HEK293 (cell line): ENCODE data around the gene CARD14.

ENCODE experiments used
- KLF7 ChIP-seq: fragments of 450-650 bp; formaldehyde crosslinking; IDR thresholded peaks from 2 replicates; pipeline ENCODE4 v1.5.1; 2016; ENCODE audit warnings: missing biosample characterization, missing genetic modification characterization, borderline replicate concordance
- KLF9 ChIP-seq: fragments of 450-650 bp; formaldehyde crosslinking; IDR thresholded peaks from 2 replicates; pipeline ENCODE4 v1.5.1; 2016; ENCODE audit warnings: missing biosample characterization, missing genetic modification characterization, low read depth
- PRDM1 ChIP-seq: fragments of 450-650 bp; formaldehyde crosslinking; IDR thresholded peaks from 2 replicates; pipeline ENCODE4; 2016; ENCODE audit warnings: missing biosample characterization, missing genetic modification characterization
- ZBTB7A ChIP-seq: fragments of 450-650 bp; formaldehyde crosslinking; IDR thresholded peaks from 2 replicates; pipeline ENCODE4 v1.5.1; 2016; ENCODE audit warnings: low read depth, missing biosample characterization, missing genetic modification characterization
- ZFP37 ChIP-seq: fragments of 450-650 bp; formaldehyde crosslinking; IDR thresholded peaks from 2 replicates; pipeline ENCODE4 v1.5.1; 2016; ENCODE audit warnings: missing biosample characterization, missing genetic modification characterization
- ZFP69B ChIP-seq: fragments of 450-650 bp; formaldehyde crosslinking; IDR thresholded peaks from 2 replicates; pipeline ENCODE4 v1.5.1; 2016; ENCODE audit warnings: missing biosample characterization, missing genetic modification characterization
- ZNF221 ChIP-seq: fragments of 450-650 bp; formaldehyde crosslinking; IDR thresholded peaks from 2 replicates; pipeline ENCODE4 v1.5.1; 2017; ENCODE audit warnings: missing biosample characterization, missing genetic modification characterization, borderline replicate concordance
- ZNF341 ChIP-seq: fragments of 450-650 bp; formaldehyde crosslinking; IDR thresholded peaks from 2 replicates; pipeline ENCODE4; 2016; ENCODE audit warnings: low read depth, missing biosample characterization, missing genetic modification characterization
- ZNF473 ChIP-seq: fragments of 450-650 bp; formaldehyde crosslinking; IDR thresholded peaks from 2 replicates; pipeline ENCODE4 v1.5.1; 2017; ENCODE audit warnings: missing biosample characterization, missing genetic modification characterization
- ZNF585B ChIP-seq: fragments of 450-650 bp; formaldehyde crosslinking; IDR thresholded peaks from 2 replicates; pipeline ENCODE4 v1.5.1; 2016; ENCODE audit warnings: missing biosample characterization, missing genetic modification characterization
- ZNF707 ChIP-seq: fragments of 450-650 bp; formaldehyde crosslinking; IDR thresholded peaks from 2 replicates; pipeline ENCODE4 v1.5.1; 2016; ENCODE audit warnings: missing biosample characterization, missing genetic modification characterization
- ZNF830 ChIP-seq: fragments of 450-650 bp; IDR thresholded peaks from 2 replicates; pipeline ENCODE4 v1.5.0; 2018; ENCODE audit warnings: missing biosample characterization, missing genetic modification characterization, low read depth, mild to moderate bottlenecking, moderate library complexity
- ZSCAN30 ChIP-seq: fragments of 450-650 bp; IDR thresholded peaks from 2 replicates; pipeline ENCODE4 v1.5.1; 2018; ENCODE audit warnings: missing biosample characterization, mild to moderate bottlenecking, missing genetic modification characterization, moderate library complexity
- TF ChIP-seq, protein P1 (sequence below): fragments of 450-650 bp; formaldehyde crosslinking; IDR thresholded peaks from 2 replicates; pipeline ENCODE4 v1.5.1; 2016; ENCODE audit warnings: missing biosample characterization, missing genetic modification characterization, low read depth
- TF ChIP-seq, protein P2 (sequence below): fragments of 450-650 bp; formaldehyde crosslinking; IDR thresholded peaks from 2 replicates; pipeline ENCODE4 v1.5.1; 2016; ENCODE audit warnings: missing biosample characterization, missing genetic modification characterization
- TF ChIP-seq, protein P3 (sequence below): sonication (generic); formaldehyde crosslinking; IDR thresholded peaks from 2 replicates; pipeline ENCODE4 v1.8.1; 2022; ENCODE audit warnings: mild to moderate bottlenecking, moderate library complexity, missing genetic modification reagents
- TF ChIP-seq, protein P4 (sequence below): fragments of 450-650 bp; formaldehyde crosslinking; IDR thresholded peaks from 2 replicates; pipeline ENCODE4 v1.5.1; 2016; ENCODE audit warnings: missing biosample characterization, missing genetic modification characterization
- TF ChIP-seq, protein P5 (sequence below): fragments of 450-650 bp; formaldehyde crosslinking; IDR thresholded peaks from 2 replicates; pipeline ENCODE4 v1.5.1; 2016; ENCODE audit warnings: missing biosample characterization, missing genetic modification characterization, borderline replicate concordance
- TF ChIP-seq, protein P6 (sequence below): fragments of 450-650 bp; formaldehyde crosslinking; conservative IDR thresholded peaks from 2 replicates; pipeline ENCODE4 v1.5.1; 2016; ENCODE audit warnings: low read depth, missing biosample characterization, missing genetic modification characterization

Gene CARD14

DNA sequence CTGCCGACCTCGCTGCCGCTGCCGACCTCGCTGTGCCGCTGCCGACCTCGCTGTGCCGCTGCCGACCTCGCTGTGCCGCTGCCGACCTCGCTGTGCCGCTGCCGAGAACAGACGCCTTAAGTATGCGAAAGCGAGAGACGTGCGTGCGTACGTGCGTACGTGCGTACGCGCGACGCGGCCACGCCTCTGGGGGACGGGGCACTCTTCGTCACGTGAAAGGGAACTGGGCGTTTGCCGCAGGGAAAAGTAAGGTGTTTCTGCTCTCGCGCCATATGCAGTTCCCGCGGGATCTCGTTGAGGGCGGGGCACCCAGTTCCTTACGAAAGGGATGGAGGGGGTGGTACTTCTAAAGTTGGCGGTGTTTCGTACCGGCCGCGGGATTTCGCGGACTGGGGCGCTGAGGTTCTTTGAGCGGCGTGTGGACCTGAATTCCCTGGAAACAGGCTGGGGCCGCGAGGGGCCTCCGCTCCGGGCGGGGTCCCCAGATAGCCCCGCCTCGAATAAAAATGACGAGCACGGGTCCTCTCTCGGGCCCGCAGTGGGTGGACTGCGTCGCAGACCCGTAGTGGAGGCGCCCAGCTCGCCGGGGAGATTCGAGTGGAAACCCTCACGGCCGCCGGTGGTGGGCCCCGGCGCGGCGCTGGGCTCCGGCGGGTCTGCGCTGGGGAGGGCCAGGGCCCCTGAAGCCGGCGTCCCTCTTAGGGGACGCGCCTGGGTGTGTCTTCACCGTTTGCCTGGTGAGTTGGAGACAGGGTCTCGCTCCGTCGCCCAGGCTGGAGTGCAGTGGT is 22.6 kb upstream of the CARD14 start, which contains the start of gene EIF4A3 (continued):
- TF ChIP-seq, protein P1, sequence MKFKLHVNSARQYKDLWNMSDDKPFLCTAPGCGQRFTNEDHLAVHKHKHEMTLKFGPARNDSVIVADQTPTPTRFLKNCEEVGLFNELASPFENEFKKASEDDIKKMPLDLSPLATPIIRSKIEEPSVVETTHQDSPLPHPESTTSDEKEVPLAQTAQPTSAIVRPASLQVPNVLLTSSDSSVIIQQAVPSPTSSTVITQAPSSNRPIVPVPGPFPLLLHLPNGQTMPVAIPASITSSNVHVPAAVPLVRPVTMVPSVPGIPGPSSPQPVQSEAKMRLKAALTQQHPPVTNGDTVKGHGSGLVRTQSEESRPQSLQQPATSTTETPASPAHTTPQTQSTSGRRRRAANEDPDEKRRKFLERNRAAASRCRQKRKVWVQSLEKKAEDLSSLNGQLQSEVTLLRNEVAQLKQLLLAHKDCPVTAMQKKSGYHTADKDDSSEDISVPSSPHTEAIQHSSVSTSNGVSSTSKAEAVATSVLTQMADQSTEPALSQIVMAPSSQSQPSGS (tag by site-specific recombination): no peak
- TF ChIP-seq, protein P2, sequence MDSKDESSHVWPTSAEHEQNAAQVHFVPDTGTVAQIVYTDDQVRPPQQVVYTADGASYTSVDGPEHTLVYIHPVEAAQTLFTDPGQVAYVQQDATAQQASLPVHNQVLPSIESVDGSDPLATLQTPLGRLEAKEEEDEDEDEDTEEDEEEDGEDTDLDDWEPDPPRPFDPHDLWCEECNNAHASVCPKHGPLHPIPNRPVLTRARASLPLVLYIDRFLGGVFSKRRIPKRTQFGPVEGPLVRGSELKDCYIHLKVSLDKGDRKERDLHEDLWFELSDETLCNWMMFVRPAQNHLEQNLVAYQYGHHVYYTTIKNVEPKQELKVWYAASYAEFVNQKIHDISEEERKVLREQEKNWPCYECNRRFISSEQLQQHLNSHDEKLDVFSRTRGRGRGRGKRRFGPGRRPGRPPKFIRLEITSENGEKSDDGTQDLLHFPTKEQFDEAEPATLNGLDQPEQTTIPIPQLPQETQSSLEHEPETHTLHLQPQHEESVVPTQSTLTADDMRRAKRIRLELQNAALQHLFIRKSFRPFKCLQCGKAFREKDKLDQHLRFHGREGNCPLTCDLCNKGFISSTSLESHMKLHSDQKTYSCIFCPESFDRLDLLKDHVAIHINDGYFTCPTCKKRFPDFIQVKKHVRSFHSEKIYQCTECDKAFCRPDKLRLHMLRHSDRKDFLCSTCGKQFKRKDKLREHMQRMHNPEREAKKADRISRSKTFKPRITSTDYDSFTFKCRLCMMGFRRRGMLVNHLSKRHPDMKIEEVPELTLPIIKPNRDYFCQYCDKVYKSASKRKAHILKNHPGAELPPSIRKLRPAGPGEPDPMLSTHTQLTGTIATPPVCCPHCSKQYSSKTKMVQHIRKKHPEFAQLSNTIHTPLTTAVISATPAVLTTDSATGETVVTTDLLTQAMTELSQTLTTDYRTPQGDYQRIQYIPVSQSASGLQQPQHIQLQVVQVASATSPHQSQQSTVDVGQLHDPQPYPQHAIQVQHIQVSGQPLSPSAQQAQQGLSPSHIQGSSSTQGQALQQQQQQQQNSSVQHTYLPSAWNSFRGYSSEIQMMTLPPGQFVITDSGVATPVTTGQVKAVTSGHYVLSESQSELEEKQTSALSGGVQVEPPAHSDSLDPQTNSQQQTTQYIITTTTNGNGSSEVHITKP: peak; percentile 74
- TF ChIP-seq PRDM1 (tag by site-specific recombination) (peak; percentile 75), KLF7 (peak; percentile 97), KLF9 (tag by site-specific recombination) (peak; percentile 93), ZFP37 (tag by site-specific recombination) (peak; percentile 22; the same call in 1 of the 2 replicates), ZNF221 (no peak), ZNF473 (tag by site-specific recombination) (no peak), ZNF341 (peak; percentile 40), ZBTB7A (tag by site-specific recombination) (no peak), ZNF830 (tag by site-specific recombination) (no peak), ZSCAN30 (tag by site-specific recombination) (peak; percentile 88; the same call in 1 of the 2 replicates), ZFP69B (tag by site-specific recombination) (peak; percentile 98), ZNF585B (tag by site-specific recombination) (no peak), ZNF707 (tag by site-specific recombination) (no peak)
- TF ChIP-seq, protein P3, sequence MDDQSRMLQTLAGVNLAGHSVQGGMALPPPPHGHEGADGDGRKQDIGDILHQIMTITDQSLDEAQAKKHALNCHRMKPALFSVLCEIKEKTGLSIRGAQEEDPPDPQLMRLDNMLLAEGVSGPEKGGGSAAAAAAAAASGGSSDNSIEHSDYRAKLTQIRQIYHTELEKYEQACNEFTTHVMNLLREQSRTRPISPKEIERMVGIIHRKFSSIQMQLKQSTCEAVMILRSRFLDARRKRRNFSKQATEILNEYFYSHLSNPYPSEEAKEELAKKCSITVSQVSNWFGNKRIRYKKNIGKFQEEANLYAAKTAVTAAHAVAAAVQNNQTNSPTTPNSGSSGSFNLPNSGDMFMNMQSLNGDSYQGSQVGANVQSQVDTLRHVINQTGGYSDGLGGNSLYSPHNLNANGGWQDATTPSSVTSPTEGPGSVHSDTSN: peak; percentile 98
- TF ChIP-seq, protein P4, sequence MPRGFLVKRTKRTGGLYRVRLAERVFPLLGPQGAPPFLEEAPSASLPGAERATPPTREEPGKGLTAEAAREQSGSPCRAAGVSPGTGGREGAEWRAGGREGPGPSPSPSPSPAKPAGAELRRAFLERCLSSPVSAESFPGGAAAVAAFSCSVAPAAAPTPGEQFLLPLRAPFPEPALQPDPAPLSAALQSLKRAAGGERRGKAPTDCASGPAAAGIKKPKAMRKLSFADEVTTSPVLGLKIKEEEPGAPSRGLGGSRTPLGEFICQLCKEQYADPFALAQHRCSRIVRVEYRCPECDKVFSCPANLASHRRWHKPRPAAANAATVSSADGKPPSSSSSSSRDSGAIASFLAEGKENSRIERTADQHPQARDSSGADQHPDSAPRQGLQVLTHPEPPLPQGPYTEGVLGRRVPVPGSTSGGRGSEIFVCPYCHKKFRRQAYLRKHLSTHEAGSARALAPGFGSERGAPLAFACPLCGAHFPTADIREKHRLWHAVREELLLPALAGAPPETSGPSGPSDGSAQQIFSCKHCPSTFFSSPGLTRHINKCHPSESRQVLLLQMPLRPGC (tag by site-specific recombination): no peak
- TF ChIP-seq, protein P5, sequence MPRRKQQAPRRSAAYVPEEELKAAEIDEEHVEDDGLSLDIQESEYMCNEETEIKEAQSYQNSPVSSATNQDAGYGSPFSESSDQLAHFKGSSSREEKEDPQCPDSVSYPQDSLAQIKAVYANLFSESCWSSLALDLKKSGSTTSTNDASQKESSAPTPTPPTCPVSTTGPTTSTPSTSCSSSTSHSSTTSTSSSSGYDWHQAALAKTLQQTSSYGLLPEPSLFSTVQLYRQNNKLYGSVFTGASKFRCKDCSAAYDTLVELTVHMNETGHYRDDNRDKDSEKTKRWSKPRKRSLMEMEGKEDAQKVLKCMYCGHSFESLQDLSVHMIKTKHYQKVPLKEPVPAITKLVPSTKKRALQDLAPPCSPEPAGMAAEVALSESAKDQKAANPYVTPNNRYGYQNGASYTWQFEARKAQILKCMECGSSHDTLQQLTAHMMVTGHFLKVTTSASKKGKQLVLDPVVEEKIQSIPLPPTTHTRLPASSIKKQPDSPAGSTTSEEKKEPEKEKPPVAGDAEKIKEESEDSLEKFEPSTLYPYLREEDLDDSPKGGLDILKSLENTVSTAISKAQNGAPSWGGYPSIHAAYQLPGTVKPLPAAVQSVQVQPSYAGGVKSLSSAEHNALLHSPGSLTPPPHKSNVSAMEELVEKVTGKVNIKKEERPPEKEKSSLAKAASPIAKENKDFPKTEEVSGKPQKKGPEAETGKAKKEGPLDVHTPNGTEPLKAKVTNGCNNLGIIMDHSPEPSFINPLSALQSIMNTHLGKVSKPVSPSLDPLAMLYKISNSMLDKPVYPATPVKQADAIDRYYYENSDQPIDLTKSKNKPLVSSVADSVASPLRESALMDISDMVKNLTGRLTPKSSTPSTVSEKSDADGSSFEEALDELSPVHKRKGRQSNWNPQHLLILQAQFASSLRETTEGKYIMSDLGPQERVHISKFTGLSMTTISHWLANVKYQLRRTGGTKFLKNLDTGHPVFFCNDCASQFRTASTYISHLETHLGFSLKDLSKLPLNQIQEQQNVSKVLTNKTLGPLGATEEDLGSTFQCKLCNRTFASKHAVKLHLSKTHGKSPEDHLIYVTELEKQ: no peak
- TF ChIP-seq, protein P6, sequence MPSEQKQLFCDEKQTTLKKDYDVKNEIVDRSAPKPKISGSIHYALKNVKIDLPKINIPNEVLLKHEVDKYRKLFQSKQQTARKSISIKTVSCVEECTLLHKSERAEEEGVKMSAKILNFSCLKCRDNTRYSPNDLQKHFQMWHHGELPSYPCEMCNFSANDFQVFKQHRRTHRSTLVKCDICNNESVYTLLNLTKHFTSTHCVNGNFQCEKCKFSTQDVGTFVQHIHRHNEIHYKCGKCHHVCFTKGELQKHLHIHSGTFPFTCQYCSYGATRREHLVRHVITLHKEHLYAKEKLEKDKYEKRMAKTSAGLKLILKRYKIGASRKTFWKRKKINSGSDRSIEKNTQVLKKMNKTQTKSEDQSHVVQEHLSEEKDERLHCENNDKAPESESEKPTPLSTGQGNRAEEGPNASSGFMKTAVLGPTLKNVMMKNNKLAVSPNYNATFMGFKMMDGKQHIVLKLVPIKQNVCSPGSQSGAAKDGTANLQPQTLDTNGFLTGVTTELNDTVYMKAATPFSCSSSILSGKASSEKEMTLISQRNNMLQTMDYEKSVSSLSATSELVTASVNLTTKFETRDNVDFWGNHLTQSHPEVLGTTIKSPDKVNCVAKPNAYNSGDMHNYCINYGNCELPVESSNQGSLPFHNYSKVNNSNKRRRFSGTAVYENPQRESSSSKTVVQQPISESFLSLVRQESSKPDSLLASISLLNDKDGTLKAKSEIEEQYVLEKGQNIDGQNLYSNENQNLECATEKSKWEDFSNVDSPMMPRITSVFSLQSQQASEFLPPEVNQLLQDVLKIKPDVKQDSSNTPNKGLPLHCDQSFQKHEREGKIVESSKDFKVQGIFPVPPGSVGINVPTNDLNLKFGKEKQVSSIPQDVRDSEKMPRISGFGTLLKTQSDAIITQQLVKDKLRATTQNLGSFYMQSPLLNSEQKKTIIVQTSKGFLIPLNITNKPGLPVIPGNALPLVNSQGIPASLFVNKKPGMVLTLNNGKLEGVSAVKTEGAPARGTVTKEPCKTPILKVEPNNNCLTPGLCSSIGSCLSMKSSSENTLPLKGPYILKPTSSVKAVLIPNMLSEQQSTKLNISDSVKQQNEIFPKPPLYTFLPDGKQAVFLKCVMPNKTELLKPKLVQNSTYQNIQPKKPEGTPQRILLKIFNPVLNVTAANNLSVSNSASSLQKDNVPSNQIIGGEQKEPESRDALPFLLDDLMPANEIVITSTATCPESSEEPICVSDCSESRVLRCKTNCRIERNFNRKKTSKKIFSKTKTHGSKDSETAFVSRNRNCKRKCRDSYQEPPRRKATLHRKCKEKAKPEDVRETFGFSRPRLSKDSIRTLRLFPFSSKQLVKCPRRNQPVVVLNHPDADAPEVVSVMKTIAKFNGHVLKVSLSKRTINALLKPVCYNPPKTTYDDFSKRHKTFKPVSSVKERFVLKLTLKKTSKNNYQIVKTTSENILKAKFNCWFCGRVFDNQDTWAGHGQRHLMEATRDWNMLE (tag by site-specific recombination): 0 out of 2 replicates have a peak, but pooled peaks have one; percentile 39
